H1 (cell line): ENCODE measurements around the gene PHAX. TPM values are rescaled to one million over a fixed set of nuclear protein-coding genes. Genes with fewer than 3 reads are reported as not detected.

Source experiments
- CTCF ChIA-PET: fragments of 300-600 bp; sonication (Branson Sonifier 250); formaldehyde crosslinking; loops from one replicate; lab custom pipeline; 2021; ENCODE audit not compliant: partially characterized antibody; lab: Charles Lee
- POLR2A ChIA-PET: fragments of 300-600 bp; sonication (Branson Sonifier 250); formaldehyde crosslinking; loops from one replicate; lab custom pipeline; 2021; ENCODE audit warnings: inconsistent platforms; ENCODE audit not compliant: partially characterized antibody; lab: Charles Lee
- DNase-seq, 2 experiments: peaks; one replicate each; pipeline versions ENCODE4 v3.0.0 to v3.0.0-alpha.2; 2010 to 2022; ENCODE audit warnings: low spot score in 2 of 2, low read depth in 1 of 2, mixed read lengths in 1 of 2
- FAIRE-seq: peaks from 2 replicates; lab custom pipeline; 2011; peaks lifted over from hg19 to GRCh38; lab: Jason Lieb, UNC
- H2AFZ ChIP-seq: 2 replicates; pipeline ENCODE4 v1.8.1; 2012; ENCODE audit warnings: low read length, inconsistent platforms
- H2AK5ac ChIP-seq: 2 replicates; pipeline ENCODE4 v1.6.1; 2013; ENCODE audit warnings: low read depth, low read length
- H2BK120ac ChIP-seq: replicated peaks from 2 replicates; pipeline ENCODE3; 2013; ENCODE audit warnings: low read depth, low read length, inconsistent platforms
- H2BK12ac ChIP-seq: 2 replicates; pipeline ENCODE4 v1.6.1; 2013; ENCODE audit warnings: low read depth, low read length
- H2BK15ac ChIP-seq: 2 replicates; pipeline ENCODE4 v1.6.1; 2013; ENCODE audit warnings: low read length
- H2BK20ac ChIP-seq: 2 replicates; pipeline ENCODE4 v1.6.1; 2013; ENCODE audit warnings: low read length
- H2BK5ac ChIP-seq: 2 replicates; pipeline ENCODE4 v1.6.1; 2013; ENCODE audit warnings: low read depth, low read length
- H3K14ac ChIP-seq: 2 replicates; pipeline ENCODE4 v1.6.1; 2013; ENCODE audit warnings: inconsistent platforms; ENCODE audit not compliant: insufficient read length
- H3K18ac ChIP-seq: 2 replicates; pipeline ENCODE4 v1.6.1; 2013; ENCODE audit warnings: low read length; ENCODE audit errors: extremely low read depth
- H3K23ac ChIP-seq: 2 replicates; pipeline ENCODE4 v1.6.1; 2013; ENCODE audit warnings: inconsistent platforms; ENCODE audit not compliant: insufficient read length
- H3K23me2 ChIP-seq: 2 replicates; pipeline ENCODE4 v1.6.1; 2013; ENCODE audit warnings: low read depth, low read length
- H3K27ac ChIP-seq: 2 replicates; pipeline ENCODE4 v1.6.1; 2011; ENCODE audit warnings: low read depth, low read length, inconsistent platforms
- H3K27me3 ChIP-seq, 4 experiments: replicated peaks in 1 of 4; 1 replicate in 1 of 4; 2 replicates in 3 of 4; pipeline versions ENCODE4 v1.6.1 to v1.8.1; 2011 to 2013; ENCODE audit warnings: low read length in 3 of 4, mild to moderate bottlenecking in 3 of 4, inconsistent platforms in 2 of 4, mixed read lengths in 2 of 4, moderate library complexity in 1 of 4; ENCODE audit not compliant: control insufficient read depth in 3 of 4, insufficient read depth in 3 of 4; ENCODE audit errors: extremely low read depth in 1 of 4
- H3K36me3 ChIP-seq, 4 experiments: 2 replicates each; pipeline versions ENCODE4 v1.6.1 to v1.8.1; 2011 to 2013; ENCODE audit warnings: mild to moderate bottlenecking in 4 of 4, low read length in 3 of 4, moderate library complexity in 2 of 4, control low read depth in 1 of 4, inconsistent platforms in 1 of 4; ENCODE audit not compliant: insufficient read depth in 4 of 4, control insufficient read depth in 2 of 4
- H3K4ac ChIP-seq: replicated peaks from 2 replicates; pipeline ENCODE3; 2013; ENCODE audit warnings: low read length, low read depth, mixed read lengths, inconsistent platforms; ENCODE audit not compliant: insufficient read length
- H3K4me1 ChIP-seq, 4 experiments: replicated peaks in 1 of 4; 1 replicate in 1 of 4; 2 replicates in 3 of 4; pipeline versions ENCODE4 v1.6.1 to v1.8.1; 2011 to 2013; ENCODE audit warnings: low read length in 3 of 4, inconsistent platforms in 2 of 4, mixed read lengths in 1 of 4; ENCODE audit not compliant: insufficient read depth in 4 of 4, control insufficient read depth in 3 of 4
- H3K4me2 ChIP-seq, 2 experiments: 2 replicates each; pipeline versions ENCODE4 v1.6.1 to v1.8.1; 2011 to 2013; ENCODE audit warnings: low read depth in 2 of 2, low read length in 2 of 2, control low read depth in 1 of 2, inconsistent platforms in 1 of 2, mild to moderate bottlenecking in 1 of 2; ENCODE audit not compliant: insufficient read depth in 1 of 2
- H3K4me3 ChIP-seq, 4 experiments: fragments of 200-600, 300-600 bp in 1 of 4; sonication (generic), shearing (Covaris generic), sonication (Bioruptor Twin) in 1 of 4; 2 replicates each; pipeline versions ENCODE4 v1.5.1 to v1.8.1; 2011 to 2016; ENCODE audit warnings: low read length in 4 of 4, low read depth in 3 of 4, control low read depth in 2 of 4, inconsistent platforms in 2 of 4, mild to moderate bottlenecking in 2 of 4, mixed read lengths in 1 of 4, moderate library complexity in 1 of 4; ENCODE audit not compliant: insufficient read depth in 2 of 4; ENCODE audit errors: extremely low read depth in 1 of 4
- H3K56ac ChIP-seq: replicated peaks from 2 replicates; pipeline ENCODE3; 2013; ENCODE audit warnings: low read depth, mild to moderate bottlenecking, mixed read lengths, low read length, inconsistent platforms; ENCODE audit not compliant: insufficient read length
- H3K79me1 ChIP-seq: 2 replicates; pipeline ENCODE4 v1.6.1; 2013; ENCODE audit warnings: low read depth, low read length, control low read depth
- H3K79me2 ChIP-seq, 2 experiments: 2 replicates each; pipeline versions ENCODE4 v1.6.1 to v1.8.1; 2012 to 2013; ENCODE audit warnings: low read length in 2 of 2, mild to moderate bottlenecking in 2 of 2, inconsistent platforms in 1 of 2; ENCODE audit not compliant: insufficient read depth in 2 of 2, control insufficient read depth in 1 of 2
- H3K9ac ChIP-seq, 4 experiments: replicated peaks in 1 of 4; 1 replicate in 1 of 4; 2 replicates in 3 of 4; pipeline versions ENCODE4 v1.6.1 to v1.8.1; 2011 to 2013; ENCODE audit warnings: low read depth in 3 of 4, low read length in 3 of 4, control low read depth in 2 of 4, mild to moderate bottlenecking in 2 of 4, moderate library complexity in 2 of 4, inconsistent platforms in 1 of 4; ENCODE audit errors: extremely low read depth in 1 of 4
- H3K9me3 ChIP-seq, 2 experiments: 2 replicates each; pipeline versions ENCODE4 v1.6.1 to v1.8.1; 2012 to 2013; ENCODE audit warnings: mild to moderate bottlenecking in 2 of 2, moderate library complexity in 2 of 2, control low read depth in 1 of 2, inconsistent platforms in 1 of 2, low read depth in 1 of 2, low read length in 1 of 2, mixed read lengths in 1 of 2; ENCODE audit not compliant: insufficient read depth in 2 of 2
- H4K20me1 ChIP-seq, 2 experiments: replicated peaks in 1 of 2; 2 replicates each; pipeline versions ENCODE3 to v1.8.1; 2011 to 2013; ENCODE audit warnings: inconsistent platforms in 2 of 2, low read length in 2 of 2, mild to moderate bottlenecking in 1 of 2; ENCODE audit not compliant: insufficient read depth in 2 of 2, control insufficient read depth in 1 of 2
- H4K5ac ChIP-seq: 2 replicates; pipeline ENCODE4 v1.6.1; 2013; ENCODE audit warnings: low read length, low read depth, mixed read lengths, inconsistent platforms; ENCODE audit not compliant: insufficient read length
- H4K8ac ChIP-seq: 2 replicates; pipeline ENCODE4 v1.8.0; 2013; ENCODE audit warnings: mild to moderate bottlenecking, moderate library complexity, low read length, inconsistent platforms; ENCODE audit not compliant: insufficient read depth; ENCODE audit errors: extremely low read depth
- H4K91ac ChIP-seq: replicated peaks from 2 replicates; pipeline ENCODE3; 2013; ENCODE audit warnings: low read length, mixed read lengths, inconsistent platforms; ENCODE audit not compliant: insufficient read length
- GABPA ChIP-seq: IDR thresholded peaks from 2 replicates; pipeline ENCODE4 v1.6.1; 2011; ENCODE audit warnings: mild to moderate bottlenecking, low read length, moderate library complexity, borderline replicate concordance; ENCODE audit not compliant: insufficient read depth
- JUN ChIP-seq: IDR thresholded peaks from 2 replicates; pipeline ENCODE4 v1.6.1; 2011; ENCODE audit warnings: low read depth, mild to moderate bottlenecking, improper control_type of control experiment, low read length
- KDM4A ChIP-seq: IDR thresholded peaks from one replicate; pipeline ENCODE4 v1.7.1; 2012; ENCODE audit warnings: low read depth, mild to moderate bottlenecking, moderate library complexity, low read length, inconsistent platforms; ENCODE audit not compliant: severe bottlenecking
- NRF1 ChIP-seq: IDR thresholded peaks from 2 replicates; pipeline ENCODE4 v1.6.1; 2011; ENCODE audit warnings: mild to moderate bottlenecking, low read depth, low read length, improper control_type of control experiment
- RFX5 ChIP-seq: IDR thresholded peaks from 2 replicates; pipeline ENCODE4 v1.6.1; 2011; ENCODE audit warnings: low read depth, low read length, improper control_type of control experiment, borderline replicate concordance
- SIRT6 ChIP-seq: IDR thresholded peaks from one replicate; pipeline ENCODE4 v1.7.1; 2012; ENCODE audit warnings: low read length, inconsistent platforms
- TAF7 ChIP-seq: optimal IDR thresholded peaks from 2 replicates; pipeline ENCODE3; 2011; ENCODE audit warnings: low read depth, mild to moderate bottlenecking, inconsistent platforms, low read length, moderate library complexity, borderline replicate concordance
- TCF12 ChIP-seq: IDR thresholded peaks from 2 replicates; pipeline ENCODE4 v1.6.1; 2011; ENCODE audit warnings: low read depth, mild to moderate bottlenecking, low read length
- ZNF274 ChIP-seq: IDR thresholded peaks from 2 replicates; pipeline ENCODE4 v1.7.0; 2012; ENCODE audit warnings: low read length, borderline replicate concordance; ENCODE audit errors: extremely low read depth
- WGBS, 2 experiments: shearing (Covaris generic) in 1 of 2; methylation state at CpG; one replicate each; pipeline versions ENCODE4 v1.1.6 to v1.1.7; 2013 to 2015; ENCODE audit warnings: low lambda C conversion rate in 2 of 2, mixed read lengths in 2 of 2, inconsistent platforms in 1 of 2, low coverage in 1 of 2, missing lambda C conversion rate in 1 of 2; ENCODE audit not compliant: insufficient replicate concordance in 2 of 2, insufficient coverage in 1 of 2, insufficient read length in 1 of 2; ENCODE audit errors: extremely low coverage in 1 of 2, missing lambda C conversion rate in 1 of 2; 5-methylcytosine and 5-hydroxymethylcytosine counted together
- polyA plus RNA-seq, 7 experiments: library from polyadenylated mRNA; depleted of rRNA in 3 of 7; stranded (reverse) in 5 of 7; unstranded in 2 of 7; fragments of >200 nt in 5 of 7; fragments of 200-250 nt in 2 of 7; gene quantifications; 1 replicate in 5 of 7; 2 replicates in 1 of 7; 4 replicates in 1 of 7; pipeline versions ENCODE4 v1.2.1 to v1.2.3, GENCODE V29; 2011 to 2013; ENCODE audit warnings: missing spikeins in 2 of 7, mixed read lengths in 2 of 7
- total RNA-seq: library from RNA; stranded (reverse); fragmentation: NEBNext Ultra II Directional; extraction: Animal tissue kit (Norgen Biotek cat#: 25700); gene quantifications from 2 replicates; pipeline ENCODE4 v1.2.1, GENCODE V29; 2021
- TF ChIP-seq, protein P1 (sequence below): IDR thresholded peaks from 2 replicates; pipeline ENCODE4 v1.6.1; 2011; ENCODE audit warnings: low read length, improper control_type of control experiment
- TF ChIP-seq, protein P2 (sequence below): IDR thresholded peaks from 2 replicates; pipeline ENCODE4 v1.6.1; 2012; ENCODE audit warnings: low read length, inconsistent platforms

Gene PHAX
- total and polyA plus RNA-seq, 2 of the 8 experiments (the other 6 are each of a cell fraction or from before 2014, with no cell fraction given): 32.1 to 59.5 TPM

DNA sequence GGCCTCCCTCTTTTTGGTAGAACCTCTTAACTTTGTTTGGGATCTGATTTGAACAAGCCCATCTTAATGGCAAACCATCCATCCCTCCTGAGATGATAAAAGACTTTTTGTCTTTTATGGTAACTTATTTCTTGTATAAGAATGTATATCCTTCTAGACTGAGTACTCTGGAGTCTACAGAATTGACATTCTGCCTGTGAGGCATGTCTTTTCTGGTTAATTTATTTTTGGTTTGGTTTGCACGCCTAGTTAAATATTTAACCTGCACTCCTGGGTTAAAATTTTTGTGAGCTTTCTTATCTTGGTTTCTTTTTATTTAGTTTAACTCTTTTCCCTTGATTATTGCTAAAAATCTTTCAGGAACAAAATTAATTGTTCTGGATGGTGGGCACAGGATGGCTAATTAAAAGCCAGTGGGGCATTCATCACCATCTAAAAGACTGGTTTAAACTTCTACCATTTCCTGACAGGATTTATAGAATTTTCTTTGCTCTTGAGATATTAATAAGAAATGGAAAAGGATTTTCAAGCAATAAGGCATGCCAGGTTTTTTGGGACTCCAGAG is 50.3 kb downstream of the PHAX start:
- Histone ChIP-seq H3K9ac (no peak overlapping the region), H2BK120ac (no peak overlapping the region), H3K4me2 (no peak overlapping the region), H3K79me1 (no peaks in the 10 kb centered on the region), H3K4me3 (no peak overlapping the region), H3K14ac (no peak overlapping the region), H3K9me3 (no peaks in the 10 kb centered on the region), H4K20me1 (no peaks in the 10 kb centered on the region), H4K5ac (no peak overlapping the region), H3K36me3 (no peaks in the 10 kb centered on the region), H3K23ac (no peak overlapping the region), H3K27ac (no peak overlapping the region), H2BK20ac (no peak overlapping the region), H2BK12ac (no peak overlapping the region), H2AK5ac (no peak overlapping the region), H2BK5ac (no peak overlapping the region), H3K27me3 (no peaks in the 10 kb centered on the region), H3K4me1 (no peaks in the 10 kb centered on the region), H2BK15ac (no peak overlapping the region), H2AFZ (no peak overlapping the region), H3K56ac (no peak overlapping the region), H3K23me2 (no peaks in the 10 kb centered on the region), H3K18ac (no peak overlapping the region), H4K8ac (no peak overlapping the region), H4K91ac (no peak overlapping the region), H3K79me2 (no peaks in the 10 kb centered on the region), H3K4ac (no peak overlapping the region)
- ChIA-PET POLR2A (interaction anchor here (0.6 kb wide), 1 partner anchor 14 kb away, joined by 3 read pairs; no protein-coding TSS in a partner anchor), CTCF (interaction anchor here (0.7 to 0.8 kb wide), 2 partner anchors 13 to 105 kb away, joined by 3 read pairs; no protein-coding TSS in a partner anchor)
- DNase-seq: no peak
- FAIRE-seq: no peak
- 78% methylated on average over 1 of the region's 1 CpG; no CpG with 5 or more reads in 1 of the 2 experiments for WGBS, 2 experiments
- TF ChIP-seq NRF1: no peak
- TF ChIP-seq KDM4A: no peak
- TF ChIP-seq GABPA: no peak
- TF ChIP-seq SIRT6: no peak
- TF ChIP-seq TCF12: no peak
- TF ChIP-seq, protein P1, sequence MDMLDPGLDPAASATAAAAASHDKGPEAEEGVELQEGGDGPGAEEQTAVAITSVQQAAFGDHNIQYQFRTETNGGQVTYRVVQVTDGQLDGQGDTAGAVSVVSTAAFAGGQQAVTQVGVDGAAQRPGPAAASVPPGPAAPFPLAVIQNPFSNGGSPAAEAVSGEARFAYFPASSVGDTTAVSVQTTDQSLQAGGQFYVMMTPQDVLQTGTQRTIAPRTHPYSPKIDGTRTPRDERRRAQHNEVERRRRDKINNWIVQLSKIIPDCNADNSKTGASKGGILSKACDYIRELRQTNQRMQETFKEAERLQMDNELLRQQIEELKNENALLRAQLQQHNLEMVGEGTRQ: no peak
- no peak for TF ChIP-seq JUN
- TF ChIP-seq TAF7: no peak
- TF ChIP-seq, protein P2, sequence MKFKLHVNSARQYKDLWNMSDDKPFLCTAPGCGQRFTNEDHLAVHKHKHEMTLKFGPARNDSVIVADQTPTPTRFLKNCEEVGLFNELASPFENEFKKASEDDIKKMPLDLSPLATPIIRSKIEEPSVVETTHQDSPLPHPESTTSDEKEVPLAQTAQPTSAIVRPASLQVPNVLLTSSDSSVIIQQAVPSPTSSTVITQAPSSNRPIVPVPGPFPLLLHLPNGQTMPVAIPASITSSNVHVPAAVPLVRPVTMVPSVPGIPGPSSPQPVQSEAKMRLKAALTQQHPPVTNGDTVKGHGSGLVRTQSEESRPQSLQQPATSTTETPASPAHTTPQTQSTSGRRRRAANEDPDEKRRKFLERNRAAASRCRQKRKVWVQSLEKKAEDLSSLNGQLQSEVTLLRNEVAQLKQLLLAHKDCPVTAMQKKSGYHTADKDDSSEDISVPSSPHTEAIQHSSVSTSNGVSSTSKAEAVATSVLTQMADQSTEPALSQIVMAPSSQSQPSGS: no peak
- TF ChIP-seq RFX5: no peak
- TF ChIP-seq ZNF274: no peak
